Measurements from ENCODE around the gene NACC2. TPM values are rescaled to one million over a fixed set of nuclear protein-coding genes. Genes with fewer than 3 reads are reported as not detected.

Gene NACC2
- total RNA-seq, 1 donor from 2014 or later: 3.9 TPM

- Mint-ChIP-seq H3K9me3 (ENCODE audit: unreplicated experiment) (peaks cover 2% of the 10 kb centered on the region), H3K4me3 (ENCODE audit: unreplicated experiment) (no peak overlapping the region), H3K36me3 (ENCODE audit: unreplicated experiment) (no peaks in the 10 kb centered on the region), H3K27me3 (ENCODE audit: unreplicated experiment) (peaks cover 3% of the 10 kb centered on the region), H3K4me1 (ENCODE audit: low read depth, unreplicated experiment) (peaks cover 9% of the 10 kb centered on the region), H3K27ac (ENCODE audit: unreplicated experiment) (no peak overlapping the region)
- no peak for TF ChIP-seq CTCF (IDR thresholded peaks at IDR 0.05; ENCODE audit: partially characterized antibody, unreplicated experiment)
- DNase-seq: no peak
Observed at GRCh38 chr9:135980926-135981630, 114.0 kb downstream of the NACC2 start.

- Mint-ChIP-seq H3K4me3 (ENCODE audit: unreplicated experiment) (no peak overlapping the region), H3K27me3 (ENCODE audit: unreplicated experiment) (peaks cover 3% of the 10 kb centered on the region), H3K27ac (ENCODE audit: unreplicated experiment) (no peak overlapping the region), H3K4me1 (ENCODE audit: low read depth, unreplicated experiment) (peaks cover 13% of the 10 kb centered on the region), H3K36me3 (ENCODE audit: unreplicated experiment) (no peaks in the 10 kb centered on the region), H3K9me3 (ENCODE audit: unreplicated experiment) (peaks cover 5% of the 10 kb centered on the region)
- no peak for TF ChIP-seq CTCF (IDR thresholded peaks at IDR 0.05; ENCODE audit: partially characterized antibody, unreplicated experiment)
- DNase-seq: no peak
Observed at GRCh38 chr9:135979547-135980166, 115.4 kb downstream of the NACC2 start.

GRCh38 chr9:135978642-135979546 is 116.2 kb downstream of the NACC2 start:
- H3K36me3 Mint-ChIP-seq (ENCODE audit: unreplicated experiment): no peaks in the 10 kb centered on the region
- H3K4me1 Mint-ChIP-seq (ENCODE audit: low read depth, unreplicated experiment): peaks cover 15% of the 10 kb centered on the region
- DNase-seq: no peak
- H3K4me3 Mint-ChIP-seq (ENCODE audit: unreplicated experiment): no peak overlapping the region
- no peak for TF ChIP-seq CTCF (IDR thresholded peaks at IDR 0.05; ENCODE audit: partially characterized antibody, unreplicated experiment)
- peaks cover 3% of the 10 kb centered on the region for H3K27me3 Mint-ChIP-seq (ENCODE audit: unreplicated experiment)
- peaks cover 7% of the 10 kb centered on the region for H3K9me3 Mint-ChIP-seq (ENCODE audit: unreplicated experiment)
- H3K27ac Mint-ChIP-seq (ENCODE audit: unreplicated experiment): no peak overlapping the region

GRCh38 chr9:135976944-135977343 is 118.1 kb downstream of the NACC2 start:
- no peaks in the 10 kb centered on the region for H3K36me3 Mint-ChIP-seq (ENCODE audit: unreplicated experiment)

More at GRCh38 chr9:135976944-135977343, 118.1 kb downstream of the NACC2 start:
- Mint-ChIP-seq H3K4me1 (ENCODE audit: low read depth, unreplicated experiment) (peaks cover 19% of the 10 kb centered on the region), H3K4me3 (ENCODE audit: unreplicated experiment) (peak overlapping the region; percentile 68), H3K27ac (ENCODE audit: unreplicated experiment) (peak overlapping the region; percentile 64), H3K27me3 (ENCODE audit: unreplicated experiment) (peaks cover 5% of the 10 kb centered on the region), H3K9me3 (ENCODE audit: unreplicated experiment) (peaks cover 8% of the 10 kb centered on the region)
- DNase-seq: peak; percentile 81
- no peak for TF ChIP-seq CTCF (IDR thresholded peaks at IDR 0.05; ENCODE audit: partially characterized antibody, unreplicated experiment)
